Esophagus squamous epithelium (tissue), 5 donors: ENCODE results near the gene C5orf15. TPM values are rescaled to one million over a fixed set of nuclear protein-coding genes. Genes with fewer than 3 reads are reported as not detected.

Experiments
- DNase-seq: peaks from one replicate; lab custom pipeline; 2025; lab: John Stamatoyannopoulos, UW
- H3K27ac ChIP-seq, 4 donors: fragments of 200-600 bp; sonication (generic); one replicate each; pipeline ENCODE4 v1.5.1; 2016 to 2019; ENCODE audit warnings: mild to moderate bottlenecking in 1 of 4
- H3K27me3 ChIP-seq, 4 donors: fragments of 200-600 bp; sonication (generic); 1 replicate in 3 of 4; 2 replicates in 1 of 4; pipeline versions ENCODE4 v1.5.1 to v1.6.0; 2017 to 2021; ENCODE audit warnings: antibody characterized with exemption in 1 of 4
- H3K36me3 ChIP-seq, 3 donors: fragments of 200-600 bp; sonication (generic); one replicate each; pipeline ENCODE4 v1.5.1; 2016 to 2019
- H3K4me1 ChIP-seq, 3 donors: fragments of 200-600 bp; sonication (generic); one replicate each; pipeline ENCODE4 v1.5.1; 2017 to 2019
- H3K4me3 ChIP-seq, 4 donors: fragments of 200-600 bp; sonication (generic); 1 replicate in 3 of 4; 2 replicates in 1 of 4; pipeline ENCODE4 v1.5.1; 2016 to 2019; ENCODE audit warnings: mild to moderate bottlenecking in 2 of 4, moderate library complexity in 1 of 4
- H3K9me3 ChIP-seq, 3 donors: fragments of 200-600 bp; sonication (generic); one replicate each; pipeline ENCODE4 v1.5.1; 2016 to 2019
- CTCF ChIP-seq, 6 experiments: fragments of 450-650 bp in 4 of 6; fragments of 200-600 bp in 2 of 6; sonication (generic) in 2 of 6; IDR thresholded peaks; one replicate each; pipeline ENCODE4 v1.5.1; 2016 to 2019; ENCODE audit warnings: antibody characterized with exemption in 6 of 6, mild to moderate bottlenecking in 4 of 6, moderate library complexity in 4 of 6
- POLR2A ChIP-seq, 4 donors: fragments of 450-650 bp; IDR thresholded peaks; one replicate each; pipeline ENCODE4 v1.6.1; 2017; ENCODE audit warnings: antibody characterized with exemption in 4 of 4, mild to moderate bottlenecking in 4 of 4, moderate library complexity in 3 of 4
- WGBS, 2 donors: methylation state at CpG; one replicate each; pipeline ENCODE4 v1.1.5; 2018; 5-methylcytosine and 5-hydroxymethylcytosine counted together
- intact Hi-C: fragments of 100-400 bp; cut with DNase I; formaldehyde crosslinking; loops from one replicate; pipeline ENCODE4 v1.15.0; 2022
- total RNA-seq, 4 donors: library from RNA; depleted of rRNA; stranded (reverse); fragments of >200 nt; gene quantifications; one replicate each; pipeline ENCODE4 v1.1.0, GENCODE V29; 2016
- donor health status: DM: yes; HTN: yes; CAD: no.

C5orf15 gene
- total RNA-seq, 4 donors from 2014 or later: 16.5 to 38.0 (median 22.0) TPM

- no peak for TF ChIP-seq POLR2A (IDR thresholded peaks at IDR 0.05)
- no peak for TF ChIP-seq CTCF (IDR thresholded peaks at IDR 0.05)
- Histone ChIP-seq H3K4me3 (peak overlapping the region in 2 of 4 donors; percentile 87 to 93), H3K4me1 (peaks cover 25 to 75% (median 48%) of the 10 kb centered on the region in 3 donors), H3K27me3 (no peaks in the 10 kb centered on the region), H3K27ac (peak overlapping the region; percentile 19 to 99 (median 68)), H3K36me3 (peaks cover 0 to 24% (median 0%) of the 10 kb centered on the region in 3 donors), H3K9me3 (no peaks in the 10 kb centered on the region)
- no peak for DNase-seq
- 63 to 84% methylated on average over 12 to 13 of the region's 13 CpGs for WGBS, 2 donors
- intact Hi-C loops: no loop called here
Observed at GRCh38 chr5:134001938-134002731, 33.7 kb upstream of the C5orf15 start.

GRCh38 chr5:134000696-134001453 lies 32.5 kb upstream of the C5orf15 start:
- intact Hi-C loops: no loop called here
- H3K36me3 ChIP-seq: peaks cover 0 to 24% (median 0%) of the 10 kb centered on the region in 3 donors
- TF ChIP-seq POLR2A (IDR thresholded peaks at IDR 0.05) (no peak), CTCF (IDR thresholded peaks at IDR 0.05) (no peak)
- no peak overlapping the region for H3K27ac ChIP-seq
- H3K27me3 ChIP-seq: no peaks in the 10 kb centered on the region
- no peak overlapping the region for H3K4me3 ChIP-seq
- H3K9me3 ChIP-seq: no peaks in the 10 kb centered on the region
- DNase-seq: no peak
- WGBS, 2 donors: 83 to 87% methylated on average over 6 to 10 of the region's 10 CpGs
- H3K4me1 ChIP-seq: peaks cover 33 to 82% (median 54%) of the 10 kb centered on the region in 3 donors

- peaks cover 29 to 83% (median 55%) of the 10 kb centered on the region in 3 donors for H3K4me1 ChIP-seq
- DNase-seq: no peak
- no peaks in the 10 kb centered on the region for H3K27me3 ChIP-seq
- H3K27ac ChIP-seq: peak overlapping the region in 1 of 4 donors; percentile 9
- intact Hi-C loops: no loop called here
- H3K36me3 ChIP-seq: peaks cover 0 to 24% (median 0%) of the 10 kb centered on the region in 3 donors
- no peaks in the 10 kb centered on the region for H3K9me3 ChIP-seq
- no peak overlapping the region for H3K4me3 ChIP-seq
- TF ChIP-seq CTCF (IDR thresholded peaks at IDR 0.05) (no peak), POLR2A (IDR thresholded peaks at IDR 0.05) (no peak)
- WGBS, 2 donors: 81 to 100% methylated on average over 2 to 4 of the region's 5 CpGs
Observed at GRCh38 chr5:134000091-134000511, 31.7 kb upstream of the C5orf15 start.

GRCh38 chr5:133998807-133999206 lies 30.4 kb upstream of the C5orf15 start:
- TF ChIP-seq POLR2A (IDR thresholded peaks at IDR 0.05): no peak
- H3K27ac ChIP-seq: no peak overlapping the region
- WGBS, 2 donors: 83 to 88% methylated on average over 3 to 5 of the region's 7 CpGs
- intact Hi-C loops: no loop called here
- H3K27me3 ChIP-seq: no peaks in the 10 kb centered on the region
- no peak overlapping the region for H3K4me3 ChIP-seq
- peaks cover 0 to 24% (median 0%) of the 10 kb centered on the region in 3 donors for H3K36me3 ChIP-seq
- peaks cover 29 to 96% (median 64%) of the 10 kb centered on the region in 3 donors for H3K4me1 ChIP-seq
- no peak for DNase-seq
- H3K9me3 ChIP-seq: no peaks in the 10 kb centered on the region

GRCh38 chr5:133998042-133998441 lies 29.6 kb upstream of the C5orf15 start:
- no peak for DNase-seq
- H3K4me1 ChIP-seq: peaks cover 25 to 97% (median 64%) of the 10 kb centered on the region in 3 donors
- no peaks in the 10 kb centered on the region for H3K9me3 ChIP-seq
- H3K4me3 ChIP-seq: no peak overlapping the region
- no peak overlapping the region for H3K27ac ChIP-seq
- peaks cover 0 to 24% (median 0%) of the 10 kb centered on the region in 3 donors for H3K36me3 ChIP-seq
- WGBS, 2 donors: 60 to 70% methylated on average over 6 of the region's 6 CpGs
- TF ChIP-seq CTCF (IDR thresholded peaks at IDR 0.05) (no peak), POLR2A (IDR thresholded peaks at IDR 0.05) (no peak)
- intact Hi-C loops: no loop called here
- H3K27me3 ChIP-seq: no peaks in the 10 kb centered on the region
